Body of pancreas (tissue), 4 donors: ENCODE measurements around the gene VPS39. TPM values are rescaled to one million over a fixed set of nuclear protein-coding genes. Genes with fewer than 3 reads are reported as not detected.

Experiments used
- ATAC-seq: fragments of 150-250 bp; one replicate; pipeline ENCODE4 v1.9.1; 2016
- DNase-seq, 4 donors: peaks; one replicate each; pipeline ENCODE4 v3.0.0-alpha.2; 2019
- H3K27ac ChIP-seq, 4 donors: fragments of 200-600 bp; sonication (generic); 1 replicate in 3 of 4; 2 replicates in 1 of 4; pipeline versions ENCODE4 v1.5.1 to v1.6.1; 2016 to 2019; ENCODE audit warnings: mild to moderate bottlenecking in 1 of 4, mixed read lengths in 1 of 4, moderate library complexity in 1 of 4
- H3K27me3 ChIP-seq, 2 donors: fragments of 200-600 bp; sonication (generic); one replicate each; pipeline ENCODE4 v1.6.0; 2016; ENCODE audit warnings: mild to moderate bottlenecking in 1 of 2
- H3K36me3 ChIP-seq, 2 donors: fragments of 200-600 bp; sonication (generic); replicated peaks in 1 of 2; 2 replicates each; pipeline ENCODE4 v1.5.1; 2016; ENCODE audit warnings: low read depth in 2 of 2; ENCODE audit not compliant: insufficient read depth in 1 of 2
- H3K4me1 ChIP-seq: fragments of 200-600 bp; sonication (generic); one replicate; pipeline ENCODE4 v1.6.0; 2016
- H3K4me3 ChIP-seq, 2 donors: fragments of 200-600 bp; sonication (generic); 1 replicate in 1 of 2; 2 replicates in 1 of 2; pipeline ENCODE4 v1.5.1; 2016 to 2019
- H3K9me3 ChIP-seq, 3 donors: fragments of 200-600 bp; sonication (generic); 1 replicate in 2 of 3; 2 replicates in 1 of 3; pipeline ENCODE4 v1.5.1; 2016
- POLR2A ChIP-seq, 3 donors: fragments of 450-650 bp; IDR thresholded peaks; one replicate each; pipeline ENCODE4 v1.6.1; 2016; ENCODE audit warnings: antibody characterized with exemption in 3 of 3, mild to moderate bottlenecking in 2 of 3
- WGBS, 2 donors: methylation state at CpG; one replicate each; pipeline ENCODE4 v1.1.5; 2017; 5-methylcytosine and 5-hydroxymethylcytosine counted together
- intact Hi-C: fragments of 100-400 bp; cut with DNase I; formaldehyde crosslinking; loops from one replicate; pipeline ENCODE4 v1.15.1; 2023
- total RNA-seq, 2 donors: library from RNA; depleted of rRNA; stranded (reverse); fragments of >200 nt; gene quantifications; one replicate each; pipeline ENCODE4 v1.1.0, GENCODE V29; 2016
- TF ChIP-seq, protein P1 (sequence below), 7 experiments: fragments of 450-650 bp in 4 of 7; fragments of 200-600 bp in 3 of 7; sonication (generic) in 3 of 7; IDR thresholded peaks; one replicate each; pipeline ENCODE4 v1.5.1; 2016 to 2019; ENCODE audit warnings: antibody characterized with exemption in 7 of 7

VPS39 gene
- total RNA-seq, 2 donors from 2014 or later: 48.5 to 133 TPM

GRCh38 chr15:42220216-42220615 is 12.1 kb upstream of the VPS39 start:
- peaks cover 12 to 26% of the 10 kb centered on the region in 2 donors for H3K36me3 ChIP-seq
- 48 to 50% methylated on average over 2 of the region's 2 CpGs for WGBS, 2 donors
- no peak overlapping the region for H3K27ac ChIP-seq
- no peaks in the 10 kb centered on the region for H3K4me1 ChIP-seq
- no peak overlapping the region for H3K4me3 ChIP-seq
- H3K9me3 ChIP-seq: no peaks in the 10 kb centered on the region
- intact Hi-C loops: no loop called here
- DNase-seq: no peak
- ATAC-seq: no peak
- no peaks in the 10 kb centered on the region for H3K27me3 ChIP-seq
- no peak for TF ChIP-seq POLR2A (IDR thresholded peaks at IDR 0.05)
- TF ChIP-seq, protein P1, sequence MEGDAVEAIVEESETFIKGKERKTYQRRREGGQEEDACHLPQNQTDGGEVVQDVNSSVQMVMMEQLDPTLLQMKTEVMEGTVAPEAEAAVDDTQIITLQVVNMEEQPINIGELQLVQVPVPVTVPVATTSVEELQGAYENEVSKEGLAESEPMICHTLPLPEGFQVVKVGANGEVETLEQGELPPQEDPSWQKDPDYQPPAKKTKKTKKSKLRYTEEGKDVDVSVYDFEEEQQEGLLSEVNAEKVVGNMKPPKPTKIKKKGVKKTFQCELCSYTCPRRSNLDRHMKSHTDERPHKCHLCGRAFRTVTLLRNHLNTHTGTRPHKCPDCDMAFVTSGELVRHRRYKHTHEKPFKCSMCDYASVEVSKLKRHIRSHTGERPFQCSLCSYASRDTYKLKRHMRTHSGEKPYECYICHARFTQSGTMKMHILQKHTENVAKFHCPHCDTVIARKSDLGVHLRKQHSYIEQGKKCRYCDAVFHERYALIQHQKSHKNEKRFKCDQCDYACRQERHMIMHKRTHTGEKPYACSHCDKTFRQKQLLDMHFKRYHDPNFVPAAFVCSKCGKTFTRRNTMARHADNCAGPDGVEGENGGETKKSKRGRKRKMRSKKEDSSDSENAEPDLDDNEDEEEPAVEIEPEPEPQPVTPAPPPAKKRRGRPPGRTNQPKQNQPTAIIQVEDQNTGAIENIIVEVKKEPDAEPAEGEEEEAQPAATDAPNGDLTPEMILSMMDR (IDR thresholded peaks at IDR 0.05): no peak

DNA sequence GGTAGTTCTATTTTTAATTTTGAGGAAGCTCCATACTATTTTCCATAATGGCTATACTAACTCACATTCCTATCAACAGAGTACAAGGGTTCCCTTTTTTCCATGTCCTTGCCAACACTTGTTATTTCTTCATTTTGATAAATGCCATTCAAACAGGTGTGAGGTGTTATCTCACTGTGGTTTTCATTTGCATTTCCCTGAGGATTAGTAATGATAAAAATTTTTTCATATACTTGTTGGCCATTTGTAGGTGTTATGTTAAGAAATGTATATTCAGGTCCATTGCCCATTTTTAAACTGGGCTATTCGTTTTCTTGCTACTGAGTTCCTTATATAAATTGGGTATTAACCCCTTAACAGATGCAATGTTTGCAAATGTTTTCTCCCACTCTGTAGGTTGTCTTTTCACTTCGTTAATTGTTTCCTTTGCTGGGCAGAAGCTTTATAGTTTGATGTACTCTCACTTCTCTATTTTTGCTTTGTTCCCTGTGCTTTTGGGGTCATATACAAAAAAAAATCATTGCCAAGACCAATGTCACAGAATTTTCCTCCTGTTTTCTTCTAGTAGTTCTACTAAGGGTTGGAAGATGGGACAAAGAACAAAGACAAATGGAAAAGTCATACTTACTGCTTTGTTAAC is 11.0 kb upstream of the VPS39 start:
- no peak overlapping the region for H3K27ac ChIP-seq
- no peaks in the 10 kb centered on the region for H3K27me3 ChIP-seq
- no peak for ATAC-seq
- no peak for DNase-seq
- H3K9me3 ChIP-seq: no peaks in the 10 kb centered on the region
- H3K4me3 ChIP-seq: no peak overlapping the region
- WGBS, 2 donors: 25 to 30% methylated on average over 2 of the region's 2 CpGs
- H3K4me1 ChIP-seq: no peaks in the 10 kb centered on the region
- H3K36me3 ChIP-seq: peaks cover 12 to 23% of the 10 kb centered on the region in 2 donors
- TF ChIP-seq, protein P1 (IDR thresholded peaks at IDR 0.05): no peak
- TF ChIP-seq POLR2A (IDR thresholded peaks at IDR 0.05): no peak
- intact Hi-C loops: no loop called here

- TF ChIP-seq, protein P1 (IDR thresholded peaks at IDR 0.05): no peak
- TF ChIP-seq POLR2A (IDR thresholded peaks at IDR 0.05): no peak
- ATAC-seq: no peak
- Histone ChIP-seq H3K27ac (no peak overlapping the region), H3K9me3 (no peaks in the 10 kb centered on the region), H3K27me3 (no peaks in the 10 kb centered on the region), H3K4me3 (no peak overlapping the region), H3K36me3 (peaks cover 12 to 24% of the 10 kb centered on the region in 2 donors), H3K4me1 (no peaks in the 10 kb centered on the region)
- intact Hi-C loops: no loop called here
- 79 to 81% methylated on average over 2 of the region's 2 CpGs for WGBS, 2 donors
- DNase-seq: no peak
Observed at GRCh38 chr15:42217568-42217967, 9.5 kb upstream of the VPS39 start.

GRCh38 chr15:42215913-42216829 is 8.1 kb upstream of the VPS39 start:
- DNase-seq: no peak
- TF ChIP-seq, protein P1 (IDR thresholded peaks at IDR 0.05): no peak
- TF ChIP-seq POLR2A (IDR thresholded peaks at IDR 0.05): no peak
- intact Hi-C loops: no loop called here
- Histone ChIP-seq H3K27ac (no peak overlapping the region), H3K4me1 (no peaks in the 10 kb centered on the region), H3K36me3 (peaks cover 12 to 29% of the 10 kb centered on the region in 2 donors), H3K27me3 (no peaks in the 10 kb centered on the region), H3K9me3 (no peaks in the 10 kb centered on the region), H3K4me3 (no peak overlapping the region)
- 83 to 95% methylated on average over 4 of the region's 4 CpGs for WGBS, 2 donors
- ATAC-seq: no peak
